ENCODE data around the gene ERFL. TPM values are rescaled to one million over a fixed set of nuclear protein-coding genes. Genes with fewer than 3 reads are reported as not detected.

ERFL gene
- polyA plus RNA-seq, 1 experiment, result 0.04 TPM

DNA sequence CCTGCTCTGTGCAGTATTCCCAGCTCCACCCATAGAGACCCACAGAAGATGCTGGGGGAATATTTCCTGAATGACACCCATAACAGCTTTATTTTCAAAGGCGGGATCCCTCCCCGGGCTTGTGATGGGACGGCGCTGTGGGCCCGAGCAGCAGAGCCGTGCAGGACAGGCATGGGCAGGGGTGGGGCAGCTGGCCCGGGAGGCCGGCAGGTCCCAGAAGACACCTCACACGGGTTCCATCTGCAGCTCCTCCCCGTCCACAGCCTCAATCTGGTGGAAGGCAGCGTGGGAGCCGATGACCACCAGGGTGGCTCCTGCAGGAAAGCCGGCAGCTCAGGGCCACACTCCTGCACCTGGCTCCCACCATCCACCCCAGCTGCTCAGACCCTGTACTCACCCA lies 28.4 kb upstream of the ERFL start:
- ChIA-PET CTCF (interaction anchor here (1.2 to 3.6 kb wide), 6 partner anchors 10 to 96 kb away, joined by 3 to 20 read pairs (median 6); no protein-coding TSS in a partner anchor), POLR2A (no interaction called here)
- TF ChIP-seq, protein P1, sequence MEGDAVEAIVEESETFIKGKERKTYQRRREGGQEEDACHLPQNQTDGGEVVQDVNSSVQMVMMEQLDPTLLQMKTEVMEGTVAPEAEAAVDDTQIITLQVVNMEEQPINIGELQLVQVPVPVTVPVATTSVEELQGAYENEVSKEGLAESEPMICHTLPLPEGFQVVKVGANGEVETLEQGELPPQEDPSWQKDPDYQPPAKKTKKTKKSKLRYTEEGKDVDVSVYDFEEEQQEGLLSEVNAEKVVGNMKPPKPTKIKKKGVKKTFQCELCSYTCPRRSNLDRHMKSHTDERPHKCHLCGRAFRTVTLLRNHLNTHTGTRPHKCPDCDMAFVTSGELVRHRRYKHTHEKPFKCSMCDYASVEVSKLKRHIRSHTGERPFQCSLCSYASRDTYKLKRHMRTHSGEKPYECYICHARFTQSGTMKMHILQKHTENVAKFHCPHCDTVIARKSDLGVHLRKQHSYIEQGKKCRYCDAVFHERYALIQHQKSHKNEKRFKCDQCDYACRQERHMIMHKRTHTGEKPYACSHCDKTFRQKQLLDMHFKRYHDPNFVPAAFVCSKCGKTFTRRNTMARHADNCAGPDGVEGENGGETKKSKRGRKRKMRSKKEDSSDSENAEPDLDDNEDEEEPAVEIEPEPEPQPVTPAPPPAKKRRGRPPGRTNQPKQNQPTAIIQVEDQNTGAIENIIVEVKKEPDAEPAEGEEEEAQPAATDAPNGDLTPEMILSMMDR (IDR thresholded peaks at IDR 0.05; ENCODE audit: insufficient read depth, low read depth, low read length), result no peak
- DNase-seq (ENCODE audit: low read depth), result no peak
- Histone ChIP-seq H3K27me3 (ENCODE audit: control insufficient read depth, insufficient read depth, low read length) (no peaks in the 10 kb centered on the region), H3K36me3 (ENCODE audit: control insufficient read depth, insufficient read depth, low read length) (peaks cover 13% of the 10 kb centered on the region), H3K4me3 (ENCODE audit: low read depth, low read length) (no peak overlapping the region)

DNA sequence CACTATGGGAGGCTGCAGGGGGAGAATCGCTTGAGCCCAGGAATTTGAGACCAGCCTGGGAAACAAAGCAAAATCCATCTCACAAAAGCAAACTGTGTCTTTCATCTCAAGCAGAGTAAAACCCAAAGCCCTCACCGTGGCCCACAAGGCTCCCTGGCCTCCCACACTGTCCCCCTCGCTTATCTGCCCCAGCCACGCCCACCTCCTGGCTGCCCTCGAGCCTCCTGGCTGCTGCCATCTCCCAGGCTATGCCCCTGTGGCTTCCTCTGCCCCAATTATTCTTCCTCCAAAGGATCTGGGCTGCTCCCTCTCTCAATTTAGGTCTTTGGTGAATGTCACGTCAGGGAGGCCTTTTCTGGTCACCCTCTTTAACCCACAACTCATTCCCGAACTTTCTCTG lies 27.3 kb upstream of the ERFL start:
- ChIA-PET POLR2A (no interaction called here), CTCF (no interaction called here)
- TF ChIP-seq, protein P1 (IDR thresholded peaks at IDR 0.05; ENCODE audit: insufficient read depth, low read depth, low read length), result no peak
- Histone ChIP-seq H3K27me3 (ENCODE audit: control insufficient read depth, insufficient read depth, low read length) (no peaks in the 10 kb centered on the region), H3K4me3 (ENCODE audit: low read depth, low read length) (no peak overlapping the region), H3K36me3 (ENCODE audit: control insufficient read depth, insufficient read depth, low read length) (peaks cover 13% of the 10 kb centered on the region)
- DNase-seq (ENCODE audit: low read depth), result no peak

DNA sequence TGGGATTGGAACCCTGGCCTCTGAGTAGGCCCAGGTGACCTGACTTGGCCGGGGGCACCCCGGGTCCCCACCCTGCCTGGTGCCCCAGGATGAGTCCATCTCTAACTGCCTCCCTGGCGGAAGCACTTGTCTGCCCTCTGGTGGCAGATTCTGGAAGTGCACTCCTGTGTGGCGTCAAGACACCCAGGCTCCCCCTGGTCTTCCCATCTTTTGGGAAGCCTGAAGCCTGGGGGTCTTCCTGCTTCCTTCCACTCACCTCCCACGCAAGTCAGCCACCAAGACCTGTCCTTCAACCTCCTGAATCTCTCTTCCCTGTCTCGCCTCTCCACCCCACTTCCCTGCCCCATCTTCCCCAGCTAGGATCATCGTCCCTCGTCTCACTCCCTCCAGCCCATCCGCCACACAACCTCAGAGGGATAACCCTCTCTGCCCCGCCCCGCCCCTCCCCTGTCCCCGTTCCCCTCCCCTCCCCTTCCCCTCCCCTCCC lies 23.5 kb upstream of the ERFL start:
- ChIA-PET POLR2A (no interaction called here), CTCF (interaction anchor here (0.6 to 1.5 kb wide), 13 partner anchors 9 to 1484 kb away, joined by 3 to 12 read pairs (median 4); partner anchors contain the start of gene RPS19)
- no peak overlapping the region for H3K4me3 ChIP-seq (ENCODE audit: low read depth, low read length)
- TF ChIP-seq, protein P1 (IDR thresholded peaks at IDR 0.05; ENCODE audit: insufficient read depth, low read depth, low read length), result peak; percentile 99
- H3K27me3 ChIP-seq (ENCODE audit: control insufficient read depth, insufficient read depth, low read length), result no peaks in the 10 kb centered on the region
- no peak for DNase-seq (ENCODE audit: low read depth)
- H3K36me3 ChIP-seq (ENCODE audit: control insufficient read depth, insufficient read depth, low read length), result peaks cover 11% of the 10 kb centered on the region

DNA sequence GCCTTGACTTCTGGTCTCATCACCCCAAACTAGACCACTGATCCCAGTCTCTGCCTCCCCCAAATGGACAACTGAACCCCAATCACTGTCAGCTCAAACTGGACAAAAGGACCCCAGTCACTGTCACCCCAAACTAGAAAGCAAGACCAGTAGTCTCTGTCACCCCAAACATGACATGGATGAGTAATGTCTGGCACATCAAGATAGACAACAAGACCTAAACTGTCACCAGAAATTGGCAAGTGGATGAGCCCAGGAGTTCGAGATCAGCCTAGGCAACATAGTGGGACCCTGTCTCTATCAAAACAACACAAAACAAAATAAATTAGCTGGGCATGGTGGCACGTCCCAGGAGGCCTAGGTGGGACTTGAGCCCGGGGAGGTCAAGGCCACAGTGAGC lies 18.8 kb upstream of the ERFL start:
- DNase-seq (ENCODE audit: low read depth), result no peak
- TF ChIP-seq, protein P1 (IDR thresholded peaks at IDR 0.05; ENCODE audit: insufficient read depth, low read depth, low read length), result no peak
- Histone ChIP-seq H3K27me3 (ENCODE audit: control insufficient read depth, insufficient read depth, low read length) (no peaks in the 10 kb centered on the region), H3K36me3 (ENCODE audit: control insufficient read depth, insufficient read depth, low read length) (no peaks in the 10 kb centered on the region), H3K4me3 (ENCODE audit: low read depth, low read length) (no peak overlapping the region)
- POLR2A ChIA-PET, result no interaction called here
- CTCF ChIA-PET, result interaction anchor here (1.1 to 1.7 kb wide), 3 partner anchors 10 to 74 kb away, joined by 3 to 8 read pairs (median 6); no protein-coding TSS in a partner anchor

DNA sequence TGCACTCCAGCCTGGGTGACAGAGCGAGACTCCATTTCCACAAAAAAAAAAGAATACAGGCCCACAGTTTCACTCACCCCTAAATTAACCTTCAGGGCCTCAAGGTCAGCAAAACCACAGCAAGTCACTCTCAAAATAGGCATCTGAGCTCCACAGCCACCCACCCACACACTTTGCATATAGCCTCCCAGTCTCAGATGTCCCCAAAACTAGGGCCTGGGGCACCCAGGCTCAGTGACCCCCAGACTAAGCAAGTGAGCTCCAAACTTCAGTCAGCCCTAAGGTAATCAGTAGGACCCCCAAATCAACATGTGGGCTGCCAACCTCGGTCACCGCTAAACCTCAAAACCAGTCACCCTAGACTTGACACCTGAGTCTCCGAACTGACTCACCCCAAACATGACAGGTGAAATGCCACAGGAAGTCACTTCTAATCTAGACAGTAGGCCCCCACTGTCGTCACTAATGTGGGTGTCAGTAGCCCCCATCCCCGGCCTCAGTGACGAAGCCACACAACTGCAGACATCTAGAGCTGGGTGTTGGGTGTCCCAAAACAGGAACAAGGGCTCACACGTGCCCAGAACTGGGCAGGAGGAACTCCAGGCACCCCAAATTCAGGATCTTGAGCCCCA lies 17.0 kb upstream of the ERFL start:
- DNase-seq (ENCODE audit: low read depth), result no peak
- Histone ChIP-seq H3K27me3 (ENCODE audit: control insufficient read depth, insufficient read depth, low read length) (no peaks in the 10 kb centered on the region), H3K36me3 (ENCODE audit: control insufficient read depth, insufficient read depth, low read length) (no peaks in the 10 kb centered on the region), H3K4me3 (ENCODE audit: low read depth, low read length) (no peak overlapping the region)
- POLR2A ChIA-PET, result no interaction called here
- CTCF ChIA-PET, result interaction anchor here (0.7 to 1.7 kb wide), 4 partner anchors 8 to 72 kb away, joined by 3 to 8 read pairs (median 4); no protein-coding TSS in a partner anchor
- TF ChIP-seq, protein P1 (IDR thresholded peaks at IDR 0.05; ENCODE audit: insufficient read depth, low read depth, low read length), result no peak

All from BJ (cell line).